Muscle layer of duodenum (tissue), 2 donors: ENCODE results near the gene MTERF4.

Experiments
- H3K27ac ChIP-seq: one replicate; pipeline ENCODE4 v1.7.0; 2013; ENCODE audit warnings: mild to moderate bottlenecking, low read length
- H3K27me3 ChIP-seq: one replicate; pipeline ENCODE4 v1.7.0; 2013; ENCODE audit warnings: low read depth, mild to moderate bottlenecking, control low read depth, low read length
- H3K36me3 ChIP-seq, 2 donors: one replicate each; pipeline ENCODE4 v1.7.0; 2013; ENCODE audit warnings: low read length in 2 of 2, control low read depth in 1 of 2, mild to moderate bottlenecking in 1 of 2; ENCODE audit not compliant: insufficient read depth in 2 of 2, control insufficient read depth in 1 of 2
- H3K4me1 ChIP-seq, 2 donors: one replicate each; pipeline ENCODE4 v1.7.0; 2013; ENCODE audit warnings: low read length in 2 of 2, mild to moderate bottlenecking in 2 of 2, control low read depth in 1 of 2, moderate library complexity in 1 of 2; ENCODE audit not compliant: insufficient read depth in 2 of 2, control insufficient read depth in 1 of 2
- H3K4me3 ChIP-seq, 2 donors: one replicate each; pipeline ENCODE4 v1.7.0; 2013; ENCODE audit warnings: low read length in 2 of 2, low read depth in 1 of 2, mild to moderate bottlenecking in 1 of 2
- H3K9me3 ChIP-seq, 2 donors: one replicate each; pipeline ENCODE4 v1.7.0; 2013; ENCODE audit warnings: low read length in 2 of 2, control low read depth in 1 of 2, mild to moderate bottlenecking in 1 of 2; ENCODE audit not compliant: control insufficient read depth in 1 of 2
- donor health status: healthy.

Gene MTERF4

GRCh38 chr2:241050624-241051577 is 51.2 kb downstream of the MTERF4 start:
- no peak overlapping the region for H3K27ac ChIP-seq
- H3K4me3 ChIP-seq = no peak overlapping the region
- H3K36me3 ChIP-seq = no peaks in the 10 kb centered on the region

GRCh38 chr2:241049739-241050623 is 52.1 kb downstream of the MTERF4 start:
- Histone ChIP-seq H3K4me3 (no peak overlapping the region), H3K27ac (no peak overlapping the region), H3K9me3 (peaks cover 0 to 3% of the 10 kb centered on the region in 2 donors), H3K36me3 (no peaks in the 10 kb centered on the region), H3K4me1 (no peaks in the 10 kb centered on the region), H3K27me3 (no peaks in the 10 kb centered on the region)

More at GRCh38 chr2:241050624-241051577, 51.2 kb downstream of the MTERF4 start:
- no peaks in the 10 kb centered on the region for H3K4me1 ChIP-seq
- no peaks in the 10 kb centered on the region for H3K27me3 ChIP-seq
- peaks cover 0 to 3% of the 10 kb centered on the region in 2 donors for H3K9me3 ChIP-seq

GRCh38 chr2:241048949-241049343 is 53.1 kb downstream of the MTERF4 start:
- no peaks in the 10 kb centered on the region for H3K36me3 ChIP-seq
- H3K27me3 ChIP-seq = no peaks in the 10 kb centered on the region
- H3K4me1 ChIP-seq = no peaks in the 10 kb centered on the region
- peaks cover 0 to 10% of the 10 kb centered on the region in 2 donors for H3K9me3 ChIP-seq
- no peak overlapping the region for H3K27ac ChIP-seq
- no peak overlapping the region for H3K4me3 ChIP-seq

- Histone ChIP-seq H3K27ac (no peak overlapping the region), H3K9me3 (peaks cover 0 to 10% of the 10 kb centered on the region in 2 donors), H3K4me1 (no peaks in the 10 kb centered on the region), H3K27me3 (no peaks in the 10 kb centered on the region), H3K36me3 (no peaks in the 10 kb centered on the region), H3K4me3 (no peak overlapping the region)
Measured at GRCh38 chr2:241048149-241048948, 53.7 kb downstream of the MTERF4 start.

GRCh38 chr2:241047253-241048010 is 54.7 kb downstream of the MTERF4 start:
- Histone ChIP-seq H3K4me3 (no peak overlapping the region), H3K27ac (no peak overlapping the region), H3K36me3 (no peaks in the 10 kb centered on the region), H3K27me3 (no peaks in the 10 kb centered on the region), H3K4me1 (no peaks in the 10 kb centered on the region), H3K9me3 (peaks cover 0 to 10% of the 10 kb centered on the region in 2 donors)
